HL-60 (cell line): ENCODE results near the gene CWF19L2.

ENCODE experiments used
- DNase-seq, 2 experiments: peaks; one replicate each; pipeline ENCODE4 v3.0.0-alpha.2; 2010 to 2020; ENCODE audit warnings: low read depth in 1 of 2, low spot score in 1 of 2
- H3K27ac ChIP-seq: fragments of 250-450 bp; sonication (Bioruptor Pico); replicated peaks from 2 replicates; pipeline ENCODE4 v1.5.1; 2020; ENCODE audit warnings: mild to moderate bottlenecking, moderate library complexity
- H3K27me3 ChIP-seq: fragments of 250-450 bp; sonication (Bioruptor Pico); 2 replicates; pipeline ENCODE4 v1.5.1; 2021; ENCODE audit warnings: mild to moderate bottlenecking, moderate library complexity; ENCODE audit not compliant: insufficient read depth, poor library complexity, severe bottlenecking
- H3K4me3 ChIP-seq: replicated peaks from 2 replicates; pipeline ENCODE4 v1.5.1; 2011; ENCODE audit warnings: mild to moderate bottlenecking, control low read depth, low read length; ENCODE audit not compliant: insufficient read depth
- CTCF ChIP-seq: IDR thresholded peaks from one replicate; pipeline ENCODE4 v1.5.1; 2011; ENCODE audit warnings: low read length, control low read depth, inconsistent platforms; ENCODE audit not compliant: insufficient read depth
- GABPA ChIP-seq: IDR thresholded peaks from 2 replicates; pipeline ENCODE4 v1.6.1; 2012; ENCODE audit warnings: low read depth
- POLR2AphosphoS5 ChIP-seq: IDR thresholded peaks from 2 replicates; pipeline ENCODE4 v1.6.1; 2012; ENCODE audit warnings: low read depth
- SPI1 ChIP-seq: IDR thresholded peaks from 2 replicates; pipeline ENCODE4 v1.6.1; 2012; ENCODE audit warnings: low read depth, mild to moderate bottlenecking, borderline replicate concordance
- TF ChIP-seq, protein P1 (sequence below): IDR thresholded peaks from 2 replicates; pipeline ENCODE4 v1.6.1; 2012; ENCODE audit warnings: low read depth; ENCODE audit not compliant: insufficient replicate concordance

Gene CWF19L2

DNA sequence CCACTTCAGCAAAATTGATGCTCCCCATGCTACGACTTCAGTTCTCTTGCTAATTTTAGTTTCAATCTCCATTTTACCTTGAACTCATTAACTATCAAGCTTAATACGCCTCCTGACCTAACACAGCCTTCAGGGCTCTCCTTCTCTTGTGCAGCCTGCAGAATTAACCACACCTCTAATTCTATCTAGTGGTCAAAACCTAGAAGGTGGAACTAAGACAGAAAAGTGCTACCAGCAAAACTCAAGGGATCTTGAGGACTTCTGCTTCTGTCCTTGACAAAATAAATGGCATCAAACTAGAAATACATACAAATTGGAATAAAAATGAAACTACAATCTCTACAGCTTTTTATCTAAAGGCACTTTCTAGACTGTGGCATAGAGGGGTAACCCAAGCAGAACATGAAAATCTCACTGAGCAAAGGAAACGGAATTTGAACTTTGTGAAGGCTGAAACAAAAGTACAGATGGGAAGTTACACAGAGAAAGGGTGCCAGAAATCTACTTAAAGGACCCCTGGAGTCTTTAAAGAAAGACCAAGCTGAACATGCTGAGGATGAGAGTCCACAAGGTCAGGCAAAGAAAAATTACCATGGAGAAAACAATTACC lies 10.7 kb downstream of the CWF19L2 start:
- Histone ChIP-seq H3K4me3 (no peak overlapping the region), H3K27ac (no peak overlapping the region), H3K27me3 (no peaks in the 10 kb centered on the region)
- no peak for DNase-seq
- no peak for TF ChIP-seq SPI1
- no peak for TF ChIP-seq GABPA
- no peak for TF ChIP-seq CTCF
- TF ChIP-seq, protein P1, sequence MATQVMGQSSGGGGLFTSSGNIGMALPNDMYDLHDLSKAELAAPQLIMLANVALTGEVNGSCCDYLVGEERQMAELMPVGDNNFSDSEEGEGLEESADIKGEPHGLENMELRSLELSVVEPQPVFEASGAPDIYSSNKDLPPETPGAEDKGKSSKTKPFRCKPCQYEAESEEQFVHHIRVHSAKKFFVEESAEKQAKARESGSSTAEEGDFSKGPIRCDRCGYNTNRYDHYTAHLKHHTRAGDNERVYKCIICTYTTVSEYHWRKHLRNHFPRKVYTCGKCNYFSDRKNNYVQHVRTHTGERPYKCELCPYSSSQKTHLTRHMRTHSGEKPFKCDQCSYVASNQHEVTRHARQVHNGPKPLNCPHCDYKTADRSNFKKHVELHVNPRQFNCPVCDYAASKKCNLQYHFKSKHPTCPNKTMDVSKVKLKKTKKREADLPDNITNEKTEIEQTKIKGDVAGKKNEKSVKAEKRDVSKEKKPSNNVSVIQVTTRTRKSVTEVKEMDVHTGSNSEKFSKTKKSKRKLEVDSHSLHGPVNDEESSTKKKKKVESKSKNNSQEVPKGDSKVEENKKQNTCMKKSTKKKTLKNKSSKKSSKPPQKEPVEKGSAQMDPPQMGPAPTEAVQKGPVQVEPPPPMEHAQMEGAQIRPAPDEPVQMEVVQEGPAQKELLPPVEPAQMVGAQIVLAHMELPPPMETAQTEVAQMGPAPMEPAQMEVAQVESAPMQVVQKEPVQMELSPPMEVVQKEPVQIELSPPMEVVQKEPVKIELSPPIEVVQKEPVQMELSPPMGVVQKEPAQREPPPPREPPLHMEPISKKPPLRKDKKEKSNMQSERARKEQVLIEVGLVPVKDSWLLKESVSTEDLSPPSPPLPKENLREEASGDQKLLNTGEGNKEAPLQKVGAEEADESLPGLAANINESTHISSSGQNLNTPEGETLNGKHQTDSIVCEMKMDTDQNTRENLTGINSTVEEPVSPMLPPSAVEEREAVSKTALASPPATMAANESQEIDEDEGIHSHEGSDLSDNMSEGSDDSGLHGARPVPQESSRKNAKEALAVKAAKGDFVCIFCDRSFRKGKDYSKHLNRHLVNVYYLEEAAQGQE = no peak
- TF ChIP-seq POLR2AphosphoS5 = no peak

DNA sequence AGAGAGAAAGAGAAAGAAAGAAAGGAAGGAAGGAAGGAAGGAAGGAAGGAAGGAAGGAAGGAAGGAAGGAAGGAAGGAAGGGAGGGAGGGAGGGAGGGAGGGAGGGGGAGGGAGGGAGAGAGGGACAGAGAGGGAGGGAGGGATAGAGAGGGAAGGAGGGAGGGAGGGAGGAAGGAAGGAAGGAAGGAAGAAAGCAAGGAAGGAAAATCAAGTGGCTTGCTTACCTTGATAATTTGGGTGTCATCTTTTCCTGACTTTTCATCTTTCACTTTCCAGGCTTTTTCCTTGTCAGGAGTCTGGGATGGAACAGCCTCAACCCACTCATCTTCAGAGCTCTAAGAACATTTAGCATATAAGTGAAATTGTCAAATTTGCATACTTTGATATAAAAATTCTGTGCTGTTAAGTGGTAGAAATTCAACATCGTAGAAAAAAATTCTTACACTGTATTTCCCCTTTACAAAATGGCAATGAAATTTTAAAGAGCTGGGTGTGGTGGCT lies 14.9 kb downstream of the CWF19L2 start:
- TF ChIP-seq, protein P1 = no peak
- no peak for TF ChIP-seq POLR2AphosphoS5
- TF ChIP-seq SPI1 = no peak
- no peak for TF ChIP-seq CTCF
- TF ChIP-seq GABPA = no peak
- no peak overlapping the region for H3K27ac ChIP-seq
- no peak overlapping the region for H3K4me3 ChIP-seq
- no peak for DNase-seq
- no peaks in the 10 kb centered on the region for H3K27me3 ChIP-seq

DNA sequence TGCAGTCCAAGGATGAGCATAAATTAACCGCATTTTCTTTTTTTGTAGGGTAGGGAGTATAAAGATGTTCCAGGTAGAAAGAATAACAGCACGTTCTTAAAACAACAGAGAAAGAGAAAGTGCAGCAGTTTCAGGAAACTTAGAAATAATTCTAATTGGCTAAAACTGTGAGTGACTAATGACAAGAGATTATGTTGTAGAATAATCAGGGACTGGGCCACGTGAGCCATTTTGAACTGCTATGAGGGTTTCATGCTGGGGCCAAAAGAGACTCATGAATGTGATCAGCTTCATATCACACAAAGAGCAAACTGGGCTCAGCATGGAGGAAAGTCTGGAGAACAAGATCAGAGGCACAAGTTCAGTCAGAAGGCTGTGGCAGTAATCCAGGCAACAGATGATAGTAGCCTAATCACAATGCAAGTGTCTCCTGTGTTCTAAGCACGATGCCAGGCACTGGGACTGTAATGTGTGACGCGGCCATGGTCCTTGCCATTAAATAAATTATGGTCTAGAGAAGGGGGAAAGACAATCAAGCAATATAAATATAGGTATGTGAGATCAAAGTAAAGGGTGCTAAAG lies 17.9 kb downstream of the CWF19L2 start:
- DNase-seq = no peak
- Histone ChIP-seq H3K4me3 (no peak overlapping the region), H3K27ac (no peak overlapping the region), H3K27me3 (no peaks in the 10 kb centered on the region)
- TF ChIP-seq POLR2AphosphoS5 (no peak), SPI1 (no peak)

- no peak for DNase-seq
- no peaks in the 10 kb centered on the region for H3K27me3 ChIP-seq
- TF ChIP-seq, protein P1 = no peak
- no peak for TF ChIP-seq POLR2AphosphoS5
- TF ChIP-seq CTCF = no peak
- no peak for TF ChIP-seq GABPA
- TF ChIP-seq SPI1 = no peak
- no peak overlapping the region for H3K4me3 ChIP-seq
- no peak overlapping the region for H3K27ac ChIP-seq
Observed at GRCh38 chr11:107438148-107438547, 19.5 kb downstream of the CWF19L2 start.
